Cardiac muscle cell (in vitro differentiated cells and primary cell): ENCODE measurements around the gene EIF6. TPM values are rescaled to one million over a fixed set of nuclear protein-coding genes. Genes with fewer than 3 reads are reported as not detected.

Source experiments
- DNase-seq, 2 donors: peaks; one replicate each; pipeline versions ENCODE4 v3.0.0 to v3.0.0-alpha.2; 2010 to 2017; ENCODE audit warnings: low read depth in 1 of 2, low spot score in 1 of 2
- H3K27ac ChIP-seq: fragments of 200-600 bp; sonication (generic); 2 replicates; pipeline ENCODE4 v1.5.1; 2016
- H3K27me3 ChIP-seq: fragments of 200-600 bp; sonication (generic); 2 replicates; pipeline ENCODE4 v1.6.0; 2016; ENCODE audit warnings: control low read depth
- H3K36me3 ChIP-seq: fragments of 200-600 bp; sonication (generic); 2 replicates; pipeline ENCODE4 v1.5.1; 2016; ENCODE audit warnings: control low read depth
- H3K4me1 ChIP-seq: fragments of 200-600 bp; sonication (generic); 2 replicates; pipeline ENCODE4 v1.8.1; 2017; ENCODE audit warnings: low read depth, mild to moderate bottlenecking, mixed run types
- H3K4me3 ChIP-seq: fragments of 200-600 bp; sonication (generic); 2 replicates; pipeline ENCODE4 v1.5.1; 2016; ENCODE audit warnings: mild to moderate bottlenecking
- H3K9me3 ChIP-seq: fragments of 200-600 bp; sonication (generic); 2 replicates; pipeline ENCODE4 v1.5.1; 2017; ENCODE audit warnings: low read depth, mild to moderate bottlenecking, control low read depth
- CTCF ChIP-seq: IDR thresholded peaks from 2 replicates; pipeline ENCODE4 v1.5.1; 2012; ENCODE audit warnings: low read depth, mild to moderate bottlenecking, low read length
- polyA plus RNA-seq: library from polyadenylated mRNA; unstranded; fragments of >200 nt; fragmentation: Nextera tagmentation; extraction: Ambion mirVana; gene quantifications from 2 replicates; pipeline ENCODE4 v1.2.1, GENCODE V29; 2016
- total RNA-seq: library from RNA; depleted of rRNA; stranded (reverse); fragments of >200 nt; gene quantifications from 2 replicates; pipeline ENCODE4 v1.2.3, GENCODE V29; 2016

EIF6 gene
- total and polyA plus RNA-seq, 2 experiments from 2014 or later, result 80.4 to 203 TPM

- H3K36me3 ChIP-seq, result peaks cover 4% of the 10 kb centered on the region
- H3K27ac ChIP-seq, result no peak overlapping the region
- DNase-seq, result no peak
- H3K27me3 ChIP-seq, result no peaks in the 10 kb centered on the region
- H3K4me1 ChIP-seq, result peaks cover 6% of the 10 kb centered on the region
- no peak overlapping the region for H3K4me3 ChIP-seq
- no peaks in the 10 kb centered on the region for H3K9me3 ChIP-seq
- TF ChIP-seq CTCF, result no peak
Observed at GRCh38 chr20:35286077-35286898, 1.7 kb upstream of the EIF6 start.

GRCh38 chr20:35285806-35286076 is 1.2 kb upstream of the EIF6 start:
- DNase-seq, result no peak
- no peak for TF ChIP-seq CTCF
- Histone ChIP-seq H3K4me1 (peaks cover 6% of the 10 kb centered on the region), H3K9me3 (no peaks in the 10 kb centered on the region), H3K27ac (no peak overlapping the region), H3K4me3 (no peak overlapping the region), H3K27me3 (no peaks in the 10 kb centered on the region), H3K36me3 (peaks cover 6% of the 10 kb centered on the region)

- no peak for TF ChIP-seq CTCF
- H3K36me3 ChIP-seq, result peaks cover 12% of the 10 kb centered on the region
- DNase-seq, result no peak
- H3K27me3 ChIP-seq, result no peaks in the 10 kb centered on the region
- H3K9me3 ChIP-seq, result no peaks in the 10 kb centered on the region
- peak overlapping the region; percentile 64 for H3K4me3 ChIP-seq
- H3K4me1 ChIP-seq, result peaks cover 6% of the 10 kb centered on the region
- peak overlapping the region; percentile 32 for H3K27ac ChIP-seq
Observed at GRCh38 chr20:35284992-35285805, 627 bp upstream of the EIF6 start.

- no peak for TF ChIP-seq CTCF
- H3K27ac ChIP-seq, result peak overlapping the region; percentile 86
- H3K4me1 ChIP-seq, result peaks cover 6% of the 10 kb centered on the region
- no peaks in the 10 kb centered on the region for H3K27me3 ChIP-seq
- peaks cover 16% of the 10 kb centered on the region for H3K36me3 ChIP-seq
- peak overlapping the region; percentile 64 for H3K4me3 ChIP-seq
- no peak for DNase-seq
- H3K9me3 ChIP-seq, result no peaks in the 10 kb centered on the region
Observed at GRCh38 chr20:35283441-35284266, 918 bp downstream of the EIF6 start.

GRCh38 chr20:35281506-35282101 is 3.0 kb downstream of the EIF6 start:
- DNase-seq, result no peak
- TF ChIP-seq CTCF, result no peak
- no peak overlapping the region for H3K4me3 ChIP-seq
- H3K4me1 ChIP-seq, result peaks cover 10% of the 10 kb centered on the region
- H3K36me3 ChIP-seq, result peaks cover 16% of the 10 kb centered on the region
- no peak overlapping the region for H3K27ac ChIP-seq
- H3K27me3 ChIP-seq, result no peaks in the 10 kb centered on the region
- no peaks in the 10 kb centered on the region for H3K9me3 ChIP-seq
